ENCODE measurements around the gene KPTN. TPM values are rescaled to one million over a fixed set of nuclear protein-coding genes. Genes with fewer than 3 reads are reported as not detected.

The KPTN gene
- total RNA-seq, 1 experiment from 2014 or later: 22.8 TPM

GRCh38 chr19:47469363-47469700 is 14.7 kb downstream of the KPTN start:
- Mint-ChIP-seq H3K36me3 (ENCODE audit: insufficient read depth, unreplicated experiment) (no peaks in the 10 kb centered on the region), H3K4me3 (ENCODE audit: low read depth, unreplicated experiment) (no peak overlapping the region), H3K9me3 (ENCODE audit: low read depth, unreplicated experiment) (no peaks in the 10 kb centered on the region), H3K27ac (ENCODE audit: unreplicated experiment) (no peak overlapping the region), H3K27me3 (ENCODE audit: unreplicated experiment) (peaks cover 84% of the 10 kb centered on the region), H3K4me1 (ENCODE audit: low read depth, unreplicated experiment) (peaks cover 9% of the 10 kb centered on the region)
- TF ChIP-seq CTCF (IDR thresholded peaks at IDR 0.05; ENCODE audit: unreplicated experiment): no peak
- no TSS peak for BruUV-seq (replicated peaks)
- intact Hi-C loops (cut with micrococcal nuclease; ENCODE audit: unreplicated experiment): no loop called here
- CTCF ChIA-PET: no interaction called here
- DNase-seq: no peak

- BruUV-seq (replicated peaks): no TSS peak
- no peak for DNase-seq
- no peak overlapping the region for H3K4me3 Mint-ChIP-seq (ENCODE audit: low read depth, unreplicated experiment)
- CTCF ChIA-PET: interaction anchor here (0.7 kb wide), 1 partner anchor 1751 kb away, joined by 11 read pairs; no protein-coding TSS in a partner anchor
- peaks cover 87% of the 10 kb centered on the region for H3K27me3 Mint-ChIP-seq (ENCODE audit: unreplicated experiment)
- H3K36me3 Mint-ChIP-seq (ENCODE audit: insufficient read depth, unreplicated experiment): no peaks in the 10 kb centered on the region
- TF ChIP-seq CTCF (IDR thresholded peaks at IDR 0.05; ENCODE audit: unreplicated experiment): no peak
- H3K9me3 Mint-ChIP-seq (ENCODE audit: low read depth, unreplicated experiment): no peaks in the 10 kb centered on the region
- H3K27ac Mint-ChIP-seq (ENCODE audit: unreplicated experiment): no peak overlapping the region
- intact Hi-C loops (cut with micrococcal nuclease; ENCODE audit: unreplicated experiment): no loop called here
- H3K4me1 Mint-ChIP-seq (ENCODE audit: low read depth, unreplicated experiment): peaks cover 9% of the 10 kb centered on the region
These were observed 16.1 kb downstream of the KPTN start for GRCh38 chr19:47467914-47468313.

GRCh38 chr19:47465957-47466356 is 18.1 kb downstream of the KPTN start:
- Mint-ChIP-seq H3K4me1 (ENCODE audit: low read depth, unreplicated experiment) (peaks cover 3% of the 10 kb centered on the region), H3K36me3 (ENCODE audit: insufficient read depth, unreplicated experiment) (no peaks in the 10 kb centered on the region), H3K27me3 (ENCODE audit: unreplicated experiment) (peaks cover 70% of the 10 kb centered on the region), H3K27ac (ENCODE audit: unreplicated experiment) (no peak overlapping the region), H3K9me3 (ENCODE audit: low read depth, unreplicated experiment) (no peaks in the 10 kb centered on the region), H3K4me3 (ENCODE audit: low read depth, unreplicated experiment) (no peak overlapping the region)
- TF ChIP-seq CTCF (IDR thresholded peaks at IDR 0.05; ENCODE audit: unreplicated experiment): no peak
- DNase-seq: no peak
- CTCF ChIA-PET: no interaction called here
- intact Hi-C loops (cut with micrococcal nuclease; ENCODE audit: unreplicated experiment): no loop called here
- BruUV-seq (replicated peaks): no TSS peak

GRCh38 chr19:47464675-47465419 is 19.2 kb downstream of the KPTN start:
- CTCF ChIA-PET: no interaction called here
- Mint-ChIP-seq H3K27ac (ENCODE audit: unreplicated experiment) (no peak overlapping the region), H3K9me3 (ENCODE audit: low read depth, unreplicated experiment) (no peaks in the 10 kb centered on the region), H3K4me3 (ENCODE audit: low read depth, unreplicated experiment) (no peak overlapping the region), H3K36me3 (ENCODE audit: insufficient read depth, unreplicated experiment) (no peaks in the 10 kb centered on the region), H3K4me1 (ENCODE audit: low read depth, unreplicated experiment) (no peaks in the 10 kb centered on the region), H3K27me3 (ENCODE audit: unreplicated experiment) (peaks cover 58% of the 10 kb centered on the region)
- intact Hi-C loops (cut with micrococcal nuclease; ENCODE audit: unreplicated experiment): no loop called here
- DNase-seq: no peak
- BruUV-seq (replicated peaks): no TSS peak
- no peak for TF ChIP-seq CTCF (IDR thresholded peaks at IDR 0.05; ENCODE audit: unreplicated experiment)

Data from Calu3 (cell line).